ENCODE results near the gene ADAMTSL3. TPM values are rescaled to one million over a fixed set of nuclear protein-coding genes. Genes with fewer than 3 reads are reported as not detected.
A peak's percentile ranks its signal among the peaks of the same experiment; 100 is the strongest.

Gene ADAMTSL3
- total RNA-seq, 1 donor, result 2.0 TPM

GRCh38 chr15:83644439-83644838, 9.5 kb upstream of the ADAMTSL3 start:
- TF ChIP-seq, protein P1, sequence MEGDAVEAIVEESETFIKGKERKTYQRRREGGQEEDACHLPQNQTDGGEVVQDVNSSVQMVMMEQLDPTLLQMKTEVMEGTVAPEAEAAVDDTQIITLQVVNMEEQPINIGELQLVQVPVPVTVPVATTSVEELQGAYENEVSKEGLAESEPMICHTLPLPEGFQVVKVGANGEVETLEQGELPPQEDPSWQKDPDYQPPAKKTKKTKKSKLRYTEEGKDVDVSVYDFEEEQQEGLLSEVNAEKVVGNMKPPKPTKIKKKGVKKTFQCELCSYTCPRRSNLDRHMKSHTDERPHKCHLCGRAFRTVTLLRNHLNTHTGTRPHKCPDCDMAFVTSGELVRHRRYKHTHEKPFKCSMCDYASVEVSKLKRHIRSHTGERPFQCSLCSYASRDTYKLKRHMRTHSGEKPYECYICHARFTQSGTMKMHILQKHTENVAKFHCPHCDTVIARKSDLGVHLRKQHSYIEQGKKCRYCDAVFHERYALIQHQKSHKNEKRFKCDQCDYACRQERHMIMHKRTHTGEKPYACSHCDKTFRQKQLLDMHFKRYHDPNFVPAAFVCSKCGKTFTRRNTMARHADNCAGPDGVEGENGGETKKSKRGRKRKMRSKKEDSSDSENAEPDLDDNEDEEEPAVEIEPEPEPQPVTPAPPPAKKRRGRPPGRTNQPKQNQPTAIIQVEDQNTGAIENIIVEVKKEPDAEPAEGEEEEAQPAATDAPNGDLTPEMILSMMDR (IDR thresholded peaks at IDR 0.05; ENCODE audit: insufficient read depth, low read length), result no peak
- no peak for DNase-seq (ENCODE audit: low read depth)
- H3K4me3 ChIP-seq (ENCODE audit: low read depth, low read length), result no peak overlapping the region

DNA sequence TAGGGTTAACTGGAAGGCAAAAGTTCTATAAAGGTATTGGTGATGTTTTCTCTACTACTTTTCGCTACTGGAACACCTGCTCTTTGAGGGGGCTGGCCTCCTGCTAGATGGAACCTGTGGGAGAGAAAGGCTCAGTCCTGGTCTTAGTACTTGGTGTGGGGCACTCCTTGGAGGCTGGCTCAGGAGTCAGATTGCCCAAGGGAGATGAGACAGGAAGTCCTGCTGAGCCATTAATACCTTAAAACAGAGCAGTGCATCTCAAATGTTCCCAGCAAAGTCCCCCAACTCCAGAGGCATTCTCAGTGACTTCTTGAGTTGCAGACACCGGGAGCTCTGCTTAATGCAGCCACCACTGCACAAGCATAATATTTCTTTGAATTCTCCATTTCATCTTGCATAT, 3.1 kb upstream of the ADAMTSL3 start:
- no peak overlapping the region for H3K4me3 ChIP-seq (ENCODE audit: low read depth, low read length)
- TF ChIP-seq, protein P1 (IDR thresholded peaks at IDR 0.05; ENCODE audit: insufficient read depth, low read length), result no peak

GRCh38 chr15:83651541-83651940, 2.4 kb upstream of the ADAMTSL3 start:
- TF ChIP-seq, protein P1 (IDR thresholded peaks at IDR 0.05; ENCODE audit: insufficient read depth, low read length), result no peak
- no peak for DNase-seq (ENCODE audit: low read depth)
- no peak overlapping the region for H3K4me3 ChIP-seq (ENCODE audit: low read depth, low read length)

More for the DNA sequence above, 3.1 kb upstream of the ADAMTSL3 start:
- no peak for DNase-seq (ENCODE audit: low read depth)

DNA sequence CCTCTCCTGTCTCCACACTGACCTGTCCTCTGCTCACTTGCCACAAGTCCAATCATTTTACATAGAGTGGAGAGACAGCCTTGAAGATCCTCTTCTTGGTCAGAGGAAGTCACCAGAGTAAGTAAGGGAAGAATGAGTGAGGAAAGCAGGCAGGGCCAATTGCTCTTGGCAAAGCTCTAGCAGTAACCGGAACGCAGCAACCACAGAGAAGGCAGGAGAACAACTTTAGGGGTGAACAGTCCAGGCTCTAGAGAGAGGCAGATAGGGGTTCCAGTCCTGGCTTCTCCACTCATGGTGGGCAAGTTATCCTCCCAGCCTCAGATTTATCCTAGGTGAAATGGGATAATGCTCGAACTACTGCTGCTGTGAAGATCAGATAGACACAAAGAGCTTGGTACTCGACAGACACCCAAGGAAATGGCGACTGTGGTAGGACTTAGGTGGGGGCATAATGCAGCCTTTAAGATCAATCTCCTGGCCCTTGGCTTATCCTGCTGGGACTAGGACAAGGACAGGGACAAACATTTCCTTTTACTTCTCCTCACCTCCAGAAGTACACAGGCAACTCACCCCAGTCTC, 1.2 kb upstream of the ADAMTSL3 start:
- no peak for DNase-seq (ENCODE audit: low read depth)
- no peak overlapping the region for H3K4me3 ChIP-seq (ENCODE audit: low read depth, low read length)
- TF ChIP-seq, protein P1 (IDR thresholded peaks at IDR 0.05; ENCODE audit: insufficient read depth, low read length), result no peak

- no peak overlapping the region for H3K4me3 ChIP-seq (ENCODE audit: low read depth, low read length)
- no peak for DNase-seq (ENCODE audit: low read depth)
- TF ChIP-seq, protein P1 (IDR thresholded peaks at IDR 0.05; ENCODE audit: insufficient read depth, low read length), result no peak
Measured at GRCh38 chr15:83653288-83653638, 660 bp upstream of the ADAMTSL3 start.

- DNase-seq (ENCODE audit: low read depth), result no peak
- H3K4me3 ChIP-seq (ENCODE audit: low read depth, low read length), result peak overlapping the region; percentile 22
- TF ChIP-seq, protein P1 (IDR thresholded peaks at IDR 0.05; ENCODE audit: insufficient read depth, low read length), result no peak
Measured at GRCh38 chr15:83654379-83655236, 685 bp downstream of the ADAMTSL3 start.

Data from fibroblast of the aortic adventitia (primary cell).